A549 (cell line): Measurements from ENCODE around the gene CLIC5. TPM values are rescaled to one million over a fixed set of nuclear protein-coding genes. Genes with fewer than 3 reads are reported as not detected.

Source experiments
- ATAC-seq, 2 experiments: fragments of 200-7000 bp in 1 of 2; fragments of >200 bp in 1 of 2; cut with Nextera tagmentation in 1 of 2; cut with Tn5 transposase in 1 of 2; 3 replicates each; pipeline versions ENCODE4 v1.8.0 to v1.9.1; 2018 to 2020; ENCODE audit warnings: mild to moderate bottlenecking in 1 of 2, moderate library complexity in 1 of 2
- CTCF ChIA-PET: fragments of 300-600 bp; sonication (Branson Sonifier 250); formaldehyde crosslinking; extraction: SDS; loops from one replicate; lab custom pipeline; 2021; ENCODE audit warnings: antibody characterized with exemption, inconsistent platforms; lab: Yijun Ruan, JAX
- POLR2A ChIA-PET: fragments of 350-600 bp; formaldehyde crosslinking; extraction: SDS; loops from one replicate; lab custom pipeline; 2021; ENCODE audit warnings: antibody characterized with exemption, inconsistent platforms; lab: Yijun Ruan, JAX
- DNase-seq, 2 experiments: peaks; one replicate each; pipeline versions ENCODE4 v3.0.0 to v3.0.0-alpha.2; 2011 to 2016; ENCODE audit warnings: low read depth in 1 of 2, low spot score in 1 of 2
- FAIRE-seq: peaks from 2 replicates; lab custom pipeline; 2011; peaks lifted over from hg19 to GRCh38; lab: Jason Lieb, UNC
- H3K27ac ChIP-seq, 2 experiments: fragments of >200 bp; sonication (Bioruptor Twin); formaldehyde crosslinking; 3 replicates each; pipeline ENCODE4 v1.5.1; 2016 to 2017
- H3K4me1 ChIP-seq: fragments of >200 bp; sonication (Bioruptor Twin); formaldehyde crosslinking; 3 replicates; pipeline ENCODE4 v1.6.1; 2016
- H3K4me2 ChIP-seq: fragments of >200 bp; sonication (Bioruptor Twin); formaldehyde crosslinking; 3 replicates; pipeline ENCODE4 v1.6.1; 2016
- H3K4me3 ChIP-seq: fragments of >200 bp; sonication (Bioruptor Twin); formaldehyde crosslinking; 3 replicates; pipeline ENCODE4 v1.5.1; 2016
- H3K9me3 ChIP-seq: fragments of >200 bp; sonication (Bioruptor Twin); formaldehyde crosslinking; 3 replicates; pipeline ENCODE4 v1.6.1; 2016
- BHLHE40 ChIP-seq: IDR thresholded peaks from 2 replicates; pipeline ENCODE4 v1.6.1; 2012; ENCODE audit warnings: low read depth, low read length, inconsistent platforms
- CBX8 ChIP-seq: fragments of 200-600 bp; sonication (generic); IDR thresholded peaks from 2 replicates; pipeline ENCODE4 v1.6.1; 2016
- CEBPB ChIP-seq, 2 experiments: fragments of >200 bp in 1 of 2; sonication (Bioruptor Twin) in 1 of 2; formaldehyde crosslinking in 1 of 2; IDR thresholded peaks; 2 replicates each; pipeline ENCODE4 v1.6.1; 2012 to 2016
- CHD4 ChIP-seq: fragments of 200-600 bp; sonication (generic); IDR thresholded peaks from 2 replicates; pipeline ENCODE4 v1.6.1; 2016; ENCODE audit warnings: antibody characterized with exemption, mild to moderate bottlenecking, borderline replicate concordance
- EHF ChIP-seq: fragments of 250-450 bp; sonication (Bioruptor Pico); IDR thresholded peaks from 2 replicates; pipeline ENCODE4 v1.5.0; 2020; ENCODE audit warnings: mild to moderate bottlenecking
- FOSL2 ChIP-seq, 2 experiments: fragments of 450-650 bp in 1 of 2; fragments of >200 bp in 1 of 2; sonication (Bioruptor Twin) in 1 of 2; formaldehyde crosslinking; IDR thresholded peaks; 2 replicates each; pipeline versions ENCODE4 v1.5.0 to v1.6.1; 2016 to 2020; ENCODE audit warnings: mild to moderate bottlenecking in 1 of 2, moderate library complexity in 1 of 2
- FOXS1 ChIP-seq: fragments of 250-450 bp; sonication (Bioruptor Pico); IDR thresholded peaks from 2 replicates; pipeline ENCODE4 v1.5.0; 2020; ENCODE audit warnings: mild to moderate bottlenecking, moderate library complexity
- GATA3 ChIP-seq: IDR thresholded peaks from 2 replicates; pipeline ENCODE4 v1.6.1; 2012; ENCODE audit warnings: borderline replicate concordance
- HDAC2 ChIP-seq: fragments of 200-600 bp; sonication (generic); IDR thresholded peaks from 2 replicates; pipeline ENCODE4 v1.6.1; 2016
- HEYL ChIP-seq: fragments of 250-450 bp; sonication (Bioruptor Pico); IDR thresholded peaks from 2 replicates; pipeline ENCODE4 v1.8.0; 2021; ENCODE audit warnings: mild to moderate bottlenecking, moderate library complexity
- HOXA7 ChIP-seq: fragments of 250-450 bp; sonication (Bioruptor Pico); IDR thresholded peaks from 2 replicates; pipeline ENCODE4 v1.5.0; 2020; ENCODE audit warnings: mild to moderate bottlenecking, moderate library complexity
- HOXB13 ChIP-seq: fragments of 250-450 bp; sonication (Bioruptor Pico); IDR thresholded peaks from 2 replicates; pipeline ENCODE4 v1.5.0; 2020; ENCODE audit warnings: low read depth, mild to moderate bottlenecking, moderate library complexity
- JUN ChIP-seq, 2 experiments: fragments of >200 bp; sonication (Bioruptor Twin); formaldehyde crosslinking; IDR thresholded peaks; 2 replicates in 1 of 2; 3 replicates in 1 of 2; pipeline ENCODE4 v1.6.1; 2016 to 2017
- KDM1A ChIP-seq: fragments of 200-600 bp; sonication (generic); IDR thresholded peaks from 2 replicates; pipeline ENCODE4 v1.6.1; 2016; ENCODE audit warnings: low read depth, mild to moderate bottlenecking
- KDM5A ChIP-seq: fragments of 200-600 bp; sonication (generic); IDR thresholded peaks from 2 replicates; pipeline ENCODE4 v1.6.1; 2016; ENCODE audit warnings: antibody characterized with exemption, mild to moderate bottlenecking
- MAFK ChIP-seq: fragments of 450-650 bp; IDR thresholded peaks from 2 replicates; pipeline ENCODE4 v1.6.1; 2014; ENCODE audit not compliant: partially characterized antibody
- MAZ ChIP-seq: fragments of 150-350 bp; IDR thresholded peaks from 2 replicates; pipeline ENCODE4 v1.6.1; 2014; ENCODE audit warnings: antibody characterized with exemption, low read depth, low read length, borderline replicate concordance
- NPAS2 ChIP-seq: fragments of 250-450 bp; sonication (Bioruptor Pico); IDR thresholded peaks from 2 replicates; pipeline ENCODE4 v1.8.0; 2022; ENCODE audit warnings: mild to moderate bottlenecking, moderate library complexity, borderline replicate concordance
- POLR2A ChIP-seq: IDR thresholded peaks from 2 replicates; pipeline ENCODE4 v1.6.1; 2012; ENCODE audit warnings: mild to moderate bottlenecking, low read length
- RAD21 ChIP-seq, 2 experiments: fragments of >200 bp in 1 of 2; sonication (Bioruptor Twin) in 1 of 2; formaldehyde crosslinking in 1 of 2; IDR thresholded peaks in 1 of 2; conservative IDR thresholded peaks in 1 of 2; 2 replicates in 1 of 2; 3 replicates in 1 of 2; pipeline ENCODE4 v1.6.1; 2012 to 2018; ENCODE audit warnings: inconsistent platforms in 1 of 2
- RCOR1 ChIP-seq: fragments of 150-350 bp; IDR thresholded peaks from 2 replicates; pipeline ENCODE4 v1.6.1; 2014; ENCODE audit warnings: antibody characterized with exemption, low read length, low read depth
- RNF2 ChIP-seq: fragments of 200-600 bp; sonication (generic); IDR thresholded peaks from 2 replicates; pipeline ENCODE4 v1.6.1; 2016; ENCODE audit warnings: low read depth, mild to moderate bottlenecking, antibody characterized with exemption, moderate library complexity, borderline replicate concordance
- SMC3 ChIP-seq: fragments of >200 bp; sonication (Bioruptor Twin); formaldehyde crosslinking; IDR thresholded peaks from 3 replicates; pipeline ENCODE4 v1.6.1; 2018; ENCODE audit warnings: inconsistent platforms
- SREBF2 ChIP-seq: fragments of 450-650 bp; IDR thresholded peaks from 2 replicates; pipeline ENCODE4 v1.6.1; 2014; ENCODE audit warnings: mild to moderate bottlenecking, moderate library complexity
- ZFP36 ChIP-seq: fragments of 450-650 bp; IDR thresholded peaks from 2 replicates; pipeline ENCODE4 v1.6.1; 2014; ENCODE audit warnings: borderline replicate concordance; ENCODE audit not compliant: partially characterized antibody
- ZNF302 ChIP-seq: fragments of 250-450 bp; sonication (Bioruptor Pico); IDR thresholded peaks from 2 replicates; pipeline ENCODE4 v1.9.0; 2021; ENCODE audit warnings: inconsistent platforms, mild to moderate bottlenecking, moderate library complexity
- WGBS: methylation state at CpG from one replicate; pipeline ENCODE4 v1.1.6; 2017; ENCODE audit errors: missing lambda C conversion rate; 5-methylcytosine and 5-hydroxymethylcytosine counted together
- polyA plus RNA-seq, 4 experiments: library from polyadenylated mRNA; depleted of rRNA in 3 of 4; stranded (reverse); fragments of >200 nt; fragmentation: RNase III in 1 of 4; extraction: RNeasy Plus Mini Kit Qiagen cat#74134 plus additional on column Dnase treatment in 1 of 4; gene quantifications; 2 replicates in 3 of 4; 3 replicates in 1 of 4; pipeline ENCODE4 v1.2.3, GENCODE V29; 2011 to 2017
- TF ChIP-seq, protein P1 (sequence below): fragments of >200 bp; sonication (Bioruptor Twin); formaldehyde crosslinking; IDR thresholded peaks from 3 replicates; pipeline ENCODE4 v1.5.1; 2016
- TF ChIP-seq, protein P2 (sequence below): fragments of 450-650 bp; IDR thresholded peaks from 2 replicates; pipeline ENCODE4 v1.6.1; 2014; ENCODE audit warnings: antibody characterized with exemption
- TF ChIP-seq, protein P3 (sequence below): IDR thresholded peaks from 2 replicates; pipeline ENCODE4 v1.6.1; 2012; ENCODE audit warnings: low read depth, borderline replicate concordance

CLIC5 gene
- polyA plus RNA-seq, 2 of the 4 experiments (the other 2 are of a cell fraction), result not detected

DNA sequence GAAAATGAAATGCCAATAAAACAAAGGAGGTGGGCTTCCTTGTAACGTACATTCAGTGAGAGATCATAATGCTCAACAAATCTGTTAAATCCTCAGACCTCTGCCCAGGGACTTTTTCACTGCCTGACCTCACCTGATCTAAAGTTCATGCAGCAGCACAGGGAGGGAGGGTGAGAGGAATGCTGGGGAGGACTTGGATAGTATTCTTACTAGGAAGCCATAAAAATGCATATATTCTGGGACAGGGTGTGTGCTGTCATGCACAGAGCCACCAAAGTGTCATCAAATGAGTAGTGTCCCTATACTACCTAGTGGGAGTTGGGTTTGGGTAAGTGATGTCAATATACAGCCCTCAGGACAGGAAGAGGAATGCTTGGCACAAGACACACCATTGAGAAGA is 32.6 kb downstream of the CLIC5 start:
- FAIRE-seq (no peak), DNase-seq (no peak)

DNA sequence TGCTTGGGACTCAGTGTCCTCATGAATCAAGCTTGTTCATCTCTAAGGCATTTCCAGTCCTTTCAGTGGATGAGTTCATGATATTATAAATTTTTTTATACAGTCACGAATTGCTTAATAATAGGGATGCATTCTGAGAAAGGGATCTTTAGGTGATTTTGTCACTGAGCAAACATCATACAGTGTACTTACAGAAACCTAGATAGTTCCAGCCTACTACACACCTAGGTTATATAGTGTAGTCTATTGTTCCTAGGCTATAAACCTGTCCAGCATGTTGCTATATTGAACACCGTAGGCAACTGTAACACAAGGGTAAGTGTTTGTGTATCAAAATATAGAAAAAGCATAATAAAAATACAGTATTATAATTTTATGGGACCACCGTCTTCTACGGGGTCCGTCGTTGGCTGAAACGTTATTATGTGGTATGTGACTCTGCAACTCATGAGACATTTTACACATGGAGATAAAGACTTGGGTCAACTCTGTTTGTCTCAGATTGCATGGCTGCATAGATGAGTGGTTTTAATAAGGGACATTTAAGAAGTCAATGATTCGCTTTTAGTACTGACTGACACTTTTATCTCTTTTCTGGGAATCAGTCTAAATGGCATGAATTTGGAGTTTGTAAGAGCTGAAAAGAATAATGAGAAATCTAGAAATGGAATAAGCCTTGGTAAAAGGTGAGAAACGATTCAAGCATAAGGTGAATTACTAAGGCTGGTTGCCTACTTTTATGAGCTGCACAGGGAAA is 33.2 kb downstream of the CLIC5 start:
- no peak for ATAC-seq
- Histone ChIP-seq H3K9me3 (no peaks in the 10 kb centered on the region), H3K4me2 (no peak overlapping the region), H3K4me1 (no peaks in the 10 kb centered on the region), H3K4me3 (no peak overlapping the region), H3K27ac (no peak overlapping the region)
- POLR2A ChIA-PET, result no interaction called here
- CTCF ChIA-PET, result no interaction called here
- TF ChIP-seq HOXA7 (CRISPR knock-in tag), result no peak
- no peak for TF ChIP-seq JUN (IDR thresholded peaks at IDR 0.05)
- no peak for TF ChIP-seq EHF
- TF ChIP-seq RCOR1, result no peak
- TF ChIP-seq, protein P1, sequence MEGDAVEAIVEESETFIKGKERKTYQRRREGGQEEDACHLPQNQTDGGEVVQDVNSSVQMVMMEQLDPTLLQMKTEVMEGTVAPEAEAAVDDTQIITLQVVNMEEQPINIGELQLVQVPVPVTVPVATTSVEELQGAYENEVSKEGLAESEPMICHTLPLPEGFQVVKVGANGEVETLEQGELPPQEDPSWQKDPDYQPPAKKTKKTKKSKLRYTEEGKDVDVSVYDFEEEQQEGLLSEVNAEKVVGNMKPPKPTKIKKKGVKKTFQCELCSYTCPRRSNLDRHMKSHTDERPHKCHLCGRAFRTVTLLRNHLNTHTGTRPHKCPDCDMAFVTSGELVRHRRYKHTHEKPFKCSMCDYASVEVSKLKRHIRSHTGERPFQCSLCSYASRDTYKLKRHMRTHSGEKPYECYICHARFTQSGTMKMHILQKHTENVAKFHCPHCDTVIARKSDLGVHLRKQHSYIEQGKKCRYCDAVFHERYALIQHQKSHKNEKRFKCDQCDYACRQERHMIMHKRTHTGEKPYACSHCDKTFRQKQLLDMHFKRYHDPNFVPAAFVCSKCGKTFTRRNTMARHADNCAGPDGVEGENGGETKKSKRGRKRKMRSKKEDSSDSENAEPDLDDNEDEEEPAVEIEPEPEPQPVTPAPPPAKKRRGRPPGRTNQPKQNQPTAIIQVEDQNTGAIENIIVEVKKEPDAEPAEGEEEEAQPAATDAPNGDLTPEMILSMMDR, result no peak
- TF ChIP-seq HEYL (CRISPR knock-in tag), result no peak
- no peak for TF ChIP-seq RNF2
- TF ChIP-seq KDM1A, result no peak
- TF ChIP-seq KDM5A, result no peak
- no peak for TF ChIP-seq GATA3
- TF ChIP-seq MAZ, result no peak
- TF ChIP-seq FOSL2 (IDR thresholded peaks at IDR 0.05), result no peak
- TF ChIP-seq FOSL2 (CRISPR knock-in tag; IDR thresholded peaks at IDR 0.05), result no peak
- no peak for FAIRE-seq
- WGBS, result 50% methylated on average over 9 of the region's 9 CpGs
- no peak for DNase-seq

More for the DNA sequence above, 32.6 kb downstream of the CLIC5 start:
- Histone ChIP-seq H3K4me2 (no peak overlapping the region), H3K4me3 (no peak overlapping the region), H3K9me3 (no peaks in the 10 kb centered on the region), H3K4me1 (no peaks in the 10 kb centered on the region), H3K27ac (no peak overlapping the region)
- TF ChIP-seq, protein P2, sequence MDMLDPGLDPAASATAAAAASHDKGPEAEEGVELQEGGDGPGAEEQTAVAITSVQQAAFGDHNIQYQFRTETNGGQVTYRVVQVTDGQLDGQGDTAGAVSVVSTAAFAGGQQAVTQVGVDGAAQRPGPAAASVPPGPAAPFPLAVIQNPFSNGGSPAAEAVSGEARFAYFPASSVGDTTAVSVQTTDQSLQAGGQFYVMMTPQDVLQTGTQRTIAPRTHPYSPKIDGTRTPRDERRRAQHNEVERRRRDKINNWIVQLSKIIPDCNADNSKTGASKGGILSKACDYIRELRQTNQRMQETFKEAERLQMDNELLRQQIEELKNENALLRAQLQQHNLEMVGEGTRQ, result no peak
- TF ChIP-seq HDAC2, result no peak
- TF ChIP-seq KDM5A, result no peak
- TF ChIP-seq FOXS1 (CRISPR knock-in tag), result no peak
- no peak for TF ChIP-seq EHF
- no peak for TF ChIP-seq POLR2A
- no peak for TF ChIP-seq RAD21 (conservative IDR thresholded peaks at IDR 0.05 in 1 of 2, IDR thresholded peaks at IDR 0.05 in 1 of 2)
- POLR2A ChIA-PET, result no interaction called here
- no peak for ATAC-seq
- CTCF ChIA-PET, result no interaction called here
- WGBS, result 18% methylated on average over 1 of the region's 1 CpG

GRCh38 chr6:45981046-45981445 is 34.6 kb downstream of the CLIC5 start:
- WGBS, result 61% methylated on average over 3 of the region's 3 CpGs
- no peak overlapping the region for H3K4me2 ChIP-seq
- TF ChIP-seq EHF (no peak), CHD4 (no peak), MAFK (no peak), HOXB13 (no peak), ZNF302 (CRISPR knock-in tag) (no peak), ZFP36 (no peak), SMC3 (no peak), HEYL (CRISPR knock-in tag) (no peak), BHLHE40 (no peak), SREBF2 (no peak), CBX8 (no peak), NPAS2 (CRISPR knock-in tag) (no peak), CEBPB (IDR thresholded peaks at IDR 0.05) (no peak), KDM1A (no peak), HDAC2 (no peak)
- TF ChIP-seq, protein P3, sequence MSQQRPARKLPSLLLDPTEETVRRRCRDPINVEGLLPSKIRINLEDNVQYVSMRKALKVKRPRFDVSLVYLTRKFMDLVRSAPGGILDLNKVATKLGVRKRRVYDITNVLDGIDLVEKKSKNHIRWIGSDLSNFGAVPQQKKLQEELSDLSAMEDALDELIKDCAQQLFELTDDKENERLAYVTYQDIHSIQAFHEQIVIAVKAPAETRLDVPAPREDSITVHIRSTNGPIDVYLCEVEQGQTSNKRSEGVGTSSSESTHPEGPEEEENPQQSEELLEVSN, result no peak
- TF ChIP-seq, protein P1, result no peak

More at GRCh38 chr6:45981046-45981445, 34.6 kb downstream of the CLIC5 start:
- H3K27ac ChIP-seq, result no peak overlapping the region
- H3K4me1 ChIP-seq, result no peaks in the 10 kb centered on the region
- ChIA-PET CTCF (no interaction called here), POLR2A (no interaction called here)
- no peak for ATAC-seq
- H3K4me3 ChIP-seq, result no peak overlapping the region
- DNase-seq, result no peak
- FAIRE-seq, result no peak
- H3K9me3 ChIP-seq, result no peaks in the 10 kb centered on the region
